ENCODE measurements around the gene ADGRF5.

ADGRF5 gene

GRCh38 chr6:46906776-46907175 is 15.0 kb downstream of the ADGRF5 start:
- Histone ChIP-seq H3K36me3 (ENCODE audit: insufficient read depth, low read length) (no peaks in the 10 kb centered on the region), H3K4me2 (ENCODE audit: low read depth, low read length, poor library complexity, severe bottlenecking) (no peak overlapping the region), H4K20me1 (ENCODE audit: insufficient read depth, low read length, poor library complexity, severe bottlenecking) (no peaks in the 10 kb centered on the region), H3K9me3 (ENCODE audit: insufficient read depth, low read depth, low read length) (no peaks in the 10 kb centered on the region), H3K79me2 (ENCODE audit: insufficient read depth, low read length) (no peaks in the 10 kb centered on the region), H3K27me3 (ENCODE audit: insufficient read depth, low read length, poor library complexity, severe bottlenecking) (no peaks in the 10 kb centered on the region), H2AFZ (ENCODE audit: low read length) (no peak overlapping the region), H3K9ac (ENCODE audit: low read depth, low read length, poor library complexity, severe bottlenecking) (no peak overlapping the region), H3F3A (ENCODE audit: low read depth) (no peaks in the 10 kb centered on the region), H3K4me3 (ENCODE audit: low read length, poor library complexity, severe bottlenecking) (no peak overlapping the region), H3K9me2 (replicated peaks; ENCODE audit: low read depth, low read length) (no peaks in the 10 kb centered on the region; the same call in 1 of the 2 replicates), H3K4me1 (ENCODE audit: insufficient read depth, low read length, poor library complexity, severe bottlenecking) (no peaks in the 10 kb centered on the region)
- no peak for TF ChIP-seq EZH2phosphoT487 (IDR thresholded peaks at IDR 0.05; ENCODE audit: borderline replicate concordance)
- TF ChIP-seq, protein P1, sequence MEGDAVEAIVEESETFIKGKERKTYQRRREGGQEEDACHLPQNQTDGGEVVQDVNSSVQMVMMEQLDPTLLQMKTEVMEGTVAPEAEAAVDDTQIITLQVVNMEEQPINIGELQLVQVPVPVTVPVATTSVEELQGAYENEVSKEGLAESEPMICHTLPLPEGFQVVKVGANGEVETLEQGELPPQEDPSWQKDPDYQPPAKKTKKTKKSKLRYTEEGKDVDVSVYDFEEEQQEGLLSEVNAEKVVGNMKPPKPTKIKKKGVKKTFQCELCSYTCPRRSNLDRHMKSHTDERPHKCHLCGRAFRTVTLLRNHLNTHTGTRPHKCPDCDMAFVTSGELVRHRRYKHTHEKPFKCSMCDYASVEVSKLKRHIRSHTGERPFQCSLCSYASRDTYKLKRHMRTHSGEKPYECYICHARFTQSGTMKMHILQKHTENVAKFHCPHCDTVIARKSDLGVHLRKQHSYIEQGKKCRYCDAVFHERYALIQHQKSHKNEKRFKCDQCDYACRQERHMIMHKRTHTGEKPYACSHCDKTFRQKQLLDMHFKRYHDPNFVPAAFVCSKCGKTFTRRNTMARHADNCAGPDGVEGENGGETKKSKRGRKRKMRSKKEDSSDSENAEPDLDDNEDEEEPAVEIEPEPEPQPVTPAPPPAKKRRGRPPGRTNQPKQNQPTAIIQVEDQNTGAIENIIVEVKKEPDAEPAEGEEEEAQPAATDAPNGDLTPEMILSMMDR (conservative IDR thresholded peaks at IDR 0.05; ENCODE audit: low read length), result no peak

- Histone ChIP-seq H4K20me1 (ENCODE audit: insufficient read depth, low read length, poor library complexity, severe bottlenecking) (no peaks in the 10 kb centered on the region), H3F3A (ENCODE audit: low read depth) (no peaks in the 10 kb centered on the region), H3K27me3 (ENCODE audit: insufficient read depth, low read length, poor library complexity, severe bottlenecking) (no peaks in the 10 kb centered on the region), H3K9ac (ENCODE audit: low read depth, low read length, poor library complexity, severe bottlenecking) (no peak overlapping the region), H3K4me2 (ENCODE audit: low read depth, low read length, poor library complexity, severe bottlenecking) (no peak overlapping the region), H2AFZ (ENCODE audit: low read length) (no peak overlapping the region), H3K79me2 (ENCODE audit: insufficient read depth, low read length) (no peaks in the 10 kb centered on the region), H3K4me3 (ENCODE audit: low read length, poor library complexity, severe bottlenecking) (no peak overlapping the region), H3K4me1 (ENCODE audit: insufficient read depth, low read length, poor library complexity, severe bottlenecking) (no peaks in the 10 kb centered on the region), H3K36me3 (ENCODE audit: insufficient read depth, low read length) (no peaks in the 10 kb centered on the region), H3K9me3 (ENCODE audit: insufficient read depth, low read depth, low read length) (no peaks in the 10 kb centered on the region), H3K9me2 (replicated peaks; ENCODE audit: low read depth, low read length) (no peaks in the 10 kb centered on the region; the same call in 1 of the 2 replicates)
- TF ChIP-seq, protein P1 (conservative IDR thresholded peaks at IDR 0.05; ENCODE audit: low read length), result no peak
- TF ChIP-seq EZH2phosphoT487 (IDR thresholded peaks at IDR 0.05; ENCODE audit: borderline replicate concordance), result no peak
Observed at GRCh38 chr6:46904117-46904516, 17.6 kb downstream of the ADGRF5 start.

DNA sequence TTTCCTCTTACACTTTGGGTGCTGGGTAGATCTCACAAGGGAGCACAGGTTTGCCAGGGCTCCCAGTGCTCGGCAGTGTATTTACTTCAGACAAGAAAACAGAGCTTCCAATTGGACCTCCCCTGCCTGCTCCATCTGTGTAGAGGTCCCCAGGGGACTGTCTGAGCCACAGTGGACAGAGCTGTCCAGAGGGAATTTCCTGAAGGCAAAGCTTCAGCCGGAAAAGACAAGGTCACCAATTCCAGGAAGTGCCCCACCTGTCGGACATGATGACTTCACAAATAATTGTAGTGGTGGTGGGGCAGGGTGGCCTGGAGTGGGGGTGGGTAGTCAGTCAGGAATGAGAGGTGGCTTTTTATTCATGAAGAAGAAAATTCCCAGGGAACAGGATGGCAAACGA is 18.6 kb downstream of the ADGRF5 start:
- Histone ChIP-seq H3K79me2 (ENCODE audit: insufficient read depth, low read length) (no peaks in the 10 kb centered on the region), H3K36me3 (ENCODE audit: insufficient read depth, low read length) (no peaks in the 10 kb centered on the region), H3K9ac (ENCODE audit: low read depth, low read length, poor library complexity, severe bottlenecking) (no peak overlapping the region), H2AFZ (ENCODE audit: low read length) (no peak overlapping the region), H4K20me1 (ENCODE audit: insufficient read depth, low read length, poor library complexity, severe bottlenecking) (no peaks in the 10 kb centered on the region), H3K9me2 (replicated peaks; ENCODE audit: low read depth, low read length) (no peaks in the 10 kb centered on the region; the same call in 1 of the 2 replicates), H3K27me3 (ENCODE audit: insufficient read depth, low read length, poor library complexity, severe bottlenecking) (no peaks in the 10 kb centered on the region), H3K4me2 (ENCODE audit: low read depth, low read length, poor library complexity, severe bottlenecking) (no peak overlapping the region), H3K9me3 (ENCODE audit: insufficient read depth, low read depth, low read length) (no peaks in the 10 kb centered on the region), H3K4me1 (ENCODE audit: insufficient read depth, low read length, poor library complexity, severe bottlenecking) (no peaks in the 10 kb centered on the region), H3F3A (ENCODE audit: low read depth) (no peaks in the 10 kb centered on the region), H3K4me3 (ENCODE audit: low read length, poor library complexity, severe bottlenecking) (no peak overlapping the region)
- TF ChIP-seq EZH2phosphoT487 (IDR thresholded peaks at IDR 0.05; ENCODE audit: borderline replicate concordance), result no peak
- TF ChIP-seq, protein P1 (conservative IDR thresholded peaks at IDR 0.05; ENCODE audit: low read length), result no peak

Measured in Loucy (cell line).